Fibroblast of skin of left biceps (primary cell): Measurements from ENCODE around the gene SPTBN5.

Experiments used
- DNase-seq, 2 experiments: peaks; one replicate each; pipeline ENCODE4 v3.0.0-alpha.2; 2013; ENCODE audit warnings: low read depth in 2 of 2

SPTBN5 gene

GRCh38 chr15:41926185-41927056 is 32.6 kb upstream of the SPTBN5 start:
- no peak for DNase-seq

DNA sequence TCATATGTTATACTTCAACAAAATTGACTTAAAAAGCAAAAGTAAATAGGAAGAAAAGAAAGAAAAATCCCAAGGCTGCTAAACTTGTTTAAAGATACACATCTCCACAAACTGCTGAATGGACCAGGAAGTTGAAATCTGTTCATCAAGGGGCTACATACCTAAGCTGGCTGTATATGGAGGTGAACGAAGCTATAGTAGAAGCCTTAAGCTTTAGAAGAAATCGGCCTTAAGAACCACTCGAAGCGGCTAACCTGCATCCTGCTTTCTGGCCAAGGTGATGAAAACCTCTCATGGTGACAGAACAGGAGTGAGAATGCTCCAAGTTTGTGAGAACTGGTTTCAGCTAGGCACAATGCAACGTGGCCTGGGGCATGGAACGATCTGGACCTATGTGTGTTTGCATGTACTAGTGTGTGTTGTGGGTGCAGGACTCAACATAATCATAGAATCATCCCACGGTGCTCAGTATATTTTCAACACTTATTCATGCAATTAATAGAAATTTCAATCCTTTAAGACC is 31.3 kb upstream of the SPTBN5 start:
- no peak for DNase-seq

GRCh38 chr15:41923401-41923997 is 29.6 kb upstream of the SPTBN5 start:
- DNase-seq, result no peak

GRCh38 chr15:41922353-41922752 is 28.5 kb upstream of the SPTBN5 start:
- no peak for DNase-seq

- no peak for DNase-seq
Measured at GRCh38 chr15:41921639-41922038, 27.8 kb upstream of the SPTBN5 start.

DNA sequence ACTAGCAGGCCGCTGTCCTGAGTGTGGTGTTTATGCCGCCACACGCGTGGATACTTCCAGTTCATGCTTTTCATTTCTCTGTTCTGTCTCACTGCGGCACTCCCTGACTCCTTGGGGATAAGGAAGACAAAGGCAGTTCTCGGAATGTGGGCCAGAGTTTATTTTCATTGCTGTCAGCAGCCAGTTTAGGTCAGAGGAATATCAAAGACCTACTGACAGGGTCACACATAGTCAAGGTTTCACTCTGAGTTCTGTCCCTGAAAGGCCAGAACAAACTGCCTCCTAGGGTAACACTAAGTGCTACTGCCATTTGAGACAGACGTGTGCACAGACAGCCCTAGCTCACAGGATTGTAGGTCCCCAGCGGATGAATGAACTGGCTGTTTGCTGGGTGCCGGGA is 27.3 kb upstream of the SPTBN5 start:
- DNase-seq, result no peak

DNA sequence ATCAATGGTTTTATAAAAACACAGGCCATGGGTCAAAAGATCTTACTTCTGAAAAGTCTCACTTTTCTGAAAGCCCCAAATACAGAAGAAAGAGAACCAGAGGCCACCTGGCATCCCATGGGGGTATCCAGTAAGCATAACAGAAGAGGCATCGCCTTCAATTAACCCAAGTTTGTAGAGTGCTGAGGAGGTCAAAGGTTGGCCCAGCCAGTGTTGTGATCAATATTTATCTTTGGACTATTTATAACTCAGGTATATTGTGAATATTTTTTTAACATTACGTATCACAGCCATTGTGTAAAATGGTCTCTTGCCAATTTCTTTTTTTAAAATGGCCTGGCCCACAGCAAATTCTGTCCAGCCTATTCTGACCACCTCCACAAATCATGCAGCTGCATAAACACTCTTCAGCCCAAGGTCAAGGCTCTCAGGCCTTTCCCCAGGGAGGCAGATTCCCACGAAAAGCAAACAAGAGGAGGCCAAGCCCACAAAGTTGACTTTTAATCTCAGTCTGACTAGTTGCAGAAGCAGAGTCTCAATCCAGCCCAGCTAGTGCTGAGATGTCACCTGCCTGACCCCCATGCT is 26.2 kb upstream of the SPTBN5 start:
- DNase-seq, result no peak

DNA sequence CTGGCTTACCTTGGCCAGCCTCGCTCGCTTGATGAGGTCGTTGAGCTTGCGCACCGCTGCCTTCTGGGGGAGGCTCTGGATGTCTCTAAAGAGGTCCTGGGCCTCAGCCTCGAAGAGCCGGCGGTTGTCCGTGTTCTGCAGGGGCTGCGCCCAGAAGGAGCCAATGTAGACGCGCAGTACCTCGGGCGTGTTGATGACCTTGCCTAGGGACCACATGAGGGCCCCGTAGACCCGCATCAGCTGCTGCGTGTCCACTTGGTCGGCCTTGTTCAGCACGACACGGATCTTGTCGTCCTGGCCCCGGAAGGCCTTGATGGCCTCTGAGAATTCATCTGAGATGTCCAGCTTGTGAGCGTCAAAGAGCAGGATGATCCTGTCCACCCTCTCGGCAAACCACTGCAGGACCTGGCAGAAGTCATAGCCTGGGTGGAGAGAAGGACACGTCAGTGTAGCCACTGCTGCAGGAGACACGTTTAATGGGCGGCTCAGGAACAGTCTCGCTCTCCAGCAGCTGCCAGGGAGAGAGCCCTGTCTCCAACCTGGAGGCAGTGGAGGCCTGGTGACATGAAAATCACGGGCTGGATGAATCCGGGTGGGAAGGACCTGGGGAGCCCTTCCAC is 25.5 kb upstream of the SPTBN5 start:
- DNase-seq, result no peak

DNA sequence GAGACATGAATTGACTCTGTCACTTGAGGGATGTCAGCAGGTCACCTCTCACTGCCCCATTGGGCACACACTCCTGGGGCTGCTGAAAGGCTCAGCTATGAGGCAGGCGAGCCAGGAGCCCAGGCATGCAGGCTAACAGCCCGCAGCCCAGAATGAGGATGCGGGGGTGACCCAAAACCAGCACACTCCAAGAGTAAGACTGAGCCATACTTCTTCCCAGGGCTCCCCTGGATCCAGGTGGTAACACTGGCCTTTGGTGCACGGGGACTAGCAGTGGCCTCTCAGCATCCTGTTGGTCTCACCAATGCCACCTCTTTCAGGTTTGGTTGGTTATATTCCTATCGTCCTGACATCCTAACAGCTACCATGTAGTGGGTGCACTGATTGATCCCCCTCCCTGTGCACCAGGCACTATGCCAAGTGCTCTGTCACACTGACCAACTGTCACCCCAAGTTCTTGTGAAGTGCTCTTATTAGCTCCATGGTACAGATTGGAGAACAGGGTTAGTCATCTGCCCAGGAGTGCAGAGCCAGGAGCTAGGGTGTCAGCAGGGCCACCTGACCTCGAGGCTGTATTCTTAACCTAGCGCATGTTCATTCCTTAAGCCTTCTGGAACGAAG is 24.8 kb upstream of the SPTBN5 start:
- DNase-seq, result no peak

GRCh38 chr15:41917767-41918430 is 24.0 kb upstream of the SPTBN5 start:
- DNase-seq, result no peak

DNA sequence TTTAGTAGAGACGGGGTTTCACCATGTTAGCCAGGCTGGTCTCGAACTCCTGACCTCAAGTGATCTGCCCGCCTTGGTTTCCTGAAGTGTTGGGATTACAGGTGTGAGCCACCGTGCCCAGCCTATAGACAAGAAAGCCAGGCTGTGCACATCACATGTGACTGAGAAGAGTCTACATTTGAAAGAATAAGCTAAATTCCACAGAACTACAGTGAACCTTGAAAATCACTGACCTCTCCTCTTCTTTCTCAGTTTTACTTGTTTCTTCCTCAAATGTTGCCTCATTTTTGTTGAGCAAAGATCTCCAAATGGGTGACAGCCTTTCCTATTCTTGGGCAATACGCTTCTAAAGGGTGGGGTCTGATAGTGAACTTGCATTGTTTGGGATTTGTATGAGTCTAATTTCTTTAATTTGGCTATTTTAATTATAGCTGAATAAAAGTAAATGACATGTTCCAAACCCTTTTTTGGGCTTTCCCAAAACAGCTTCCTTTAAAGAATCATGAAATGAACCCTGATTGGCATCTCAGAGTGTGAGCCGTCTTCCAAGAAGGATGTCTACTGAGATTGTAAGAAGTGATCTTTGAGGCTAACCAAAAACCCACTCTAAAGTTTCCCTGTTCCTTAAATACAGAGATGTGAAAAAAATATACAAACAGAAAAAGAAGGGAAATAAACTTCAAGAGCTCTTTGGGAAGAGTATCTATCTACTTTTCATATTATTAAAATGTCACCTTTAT is 21.6 kb upstream of the SPTBN5 start:
- DNase-seq, result no peak

DNA sequence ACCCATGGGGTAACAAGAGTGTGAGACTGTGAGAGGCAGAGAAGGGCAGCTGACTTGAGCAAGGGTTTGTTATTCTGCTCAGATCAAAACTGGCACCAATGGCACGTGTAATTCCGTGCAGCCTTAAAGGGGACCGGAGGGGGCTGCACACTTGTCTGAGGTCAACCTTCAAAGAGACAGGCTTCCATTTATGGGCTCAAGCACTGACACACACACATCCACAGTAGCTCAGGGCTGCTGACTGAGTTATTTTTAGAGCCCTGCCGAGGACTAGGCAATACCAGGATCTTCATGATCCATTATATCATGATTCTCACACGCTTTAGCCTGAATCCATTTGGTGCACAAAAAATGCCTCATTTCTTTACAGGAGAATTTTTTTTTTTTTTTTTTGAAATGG is 20.6 kb upstream of the SPTBN5 start:
- DNase-seq, result no peak

- DNase-seq, result no peak
Measured at GRCh38 chr15:41913256-41913655, 19.4 kb upstream of the SPTBN5 start.

GRCh38 chr15:41911691-41912345 is 18.0 kb upstream of the SPTBN5 start:
- DNase-seq, result no peak

DNA sequence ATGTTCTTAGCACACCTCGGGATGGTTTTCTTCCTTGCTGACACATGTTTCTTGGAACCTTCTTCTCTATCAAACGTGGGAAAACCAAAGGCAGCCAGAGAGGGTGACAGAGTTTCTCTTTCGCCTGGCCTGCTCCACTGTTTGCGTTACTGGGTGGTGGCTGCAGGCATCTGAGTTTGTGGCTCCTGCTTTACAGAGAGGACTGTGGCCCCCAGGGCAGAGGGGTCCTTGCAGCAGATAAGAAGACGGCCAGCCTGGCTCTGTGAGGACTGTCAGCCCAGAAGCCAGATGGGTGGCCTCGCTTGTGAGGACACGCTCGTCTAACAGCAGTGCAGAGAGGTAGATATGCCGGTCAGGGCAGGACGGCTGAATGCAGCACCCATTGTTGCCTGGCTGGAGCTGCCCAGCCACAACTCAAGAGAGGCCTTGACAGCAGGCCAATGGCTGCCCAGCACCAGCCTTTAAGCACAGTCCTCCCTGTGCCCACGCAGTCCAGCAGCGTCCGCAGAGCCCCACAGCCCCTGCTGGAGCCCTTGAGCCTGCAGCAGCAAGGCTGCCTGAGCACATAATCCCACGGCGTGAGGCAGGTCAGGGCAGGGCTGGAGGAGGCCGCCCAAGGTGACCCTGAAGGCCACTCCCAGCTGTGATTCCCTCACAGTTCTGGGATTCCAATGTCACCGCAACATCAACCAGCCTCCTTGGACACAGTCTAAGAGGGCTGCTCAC is 15.0 kb upstream of the SPTBN5 start:
- no peak for DNase-seq

- no peak for DNase-seq
Measured at GRCh38 chr15:41907141-41907540, 13.3 kb upstream of the SPTBN5 start.

DNA sequence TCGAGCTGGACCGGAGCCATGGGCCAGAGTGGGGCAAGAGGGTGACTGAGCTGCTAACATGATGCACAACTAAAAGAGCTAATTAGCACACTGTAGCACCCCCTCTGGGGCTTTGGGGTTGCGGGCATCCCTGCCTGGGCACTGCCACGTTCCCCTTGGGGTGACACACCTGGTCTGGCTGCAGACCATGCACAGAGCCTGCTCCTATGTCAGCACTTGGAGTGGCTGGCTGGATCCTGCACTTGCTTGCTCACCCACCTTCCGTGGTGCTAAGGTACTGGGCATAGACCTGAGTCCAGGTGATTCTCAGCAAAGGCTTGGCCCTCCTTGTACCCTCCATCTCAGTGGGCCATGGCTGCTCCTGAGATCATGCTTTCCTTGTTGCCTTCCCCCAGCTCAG is 12.8 kb upstream of the SPTBN5 start:
- no peak for DNase-seq

DNA sequence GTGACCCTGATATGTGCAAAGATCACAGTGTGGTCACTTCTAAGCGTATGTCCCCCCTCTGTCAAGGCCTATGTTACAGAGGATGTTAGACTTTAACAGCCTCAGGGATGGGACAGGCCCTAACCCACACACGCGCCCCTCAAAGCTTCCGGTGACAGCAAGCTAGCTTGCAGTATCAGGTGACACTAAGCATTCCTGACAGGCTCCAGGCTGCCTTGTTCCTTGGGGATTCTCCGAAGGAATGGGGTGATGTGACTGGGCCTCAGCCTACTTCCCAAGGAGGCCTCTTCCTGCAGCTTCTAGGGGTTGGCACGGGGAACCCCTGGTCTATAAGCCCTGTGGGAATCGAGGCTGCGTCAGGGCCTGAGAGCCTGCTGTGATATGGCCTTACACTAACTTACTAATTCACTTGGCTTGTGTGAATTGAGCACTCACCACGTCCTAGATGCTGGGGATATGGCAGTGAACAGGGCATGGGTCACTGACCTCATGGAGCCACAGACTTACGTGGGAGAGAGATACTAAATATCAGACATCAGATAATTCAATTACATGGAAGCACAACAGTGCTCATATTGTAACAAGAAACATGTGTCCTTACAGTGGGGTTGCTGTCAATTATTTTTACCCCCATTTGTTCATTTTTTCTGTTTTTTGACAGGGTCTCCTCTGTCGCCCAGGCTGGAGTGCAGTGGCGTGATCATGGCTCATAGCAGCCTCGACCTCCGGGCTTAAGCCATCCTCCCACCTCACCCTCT is 11.4 kb upstream of the SPTBN5 start:
- no peak for DNase-seq

DNA sequence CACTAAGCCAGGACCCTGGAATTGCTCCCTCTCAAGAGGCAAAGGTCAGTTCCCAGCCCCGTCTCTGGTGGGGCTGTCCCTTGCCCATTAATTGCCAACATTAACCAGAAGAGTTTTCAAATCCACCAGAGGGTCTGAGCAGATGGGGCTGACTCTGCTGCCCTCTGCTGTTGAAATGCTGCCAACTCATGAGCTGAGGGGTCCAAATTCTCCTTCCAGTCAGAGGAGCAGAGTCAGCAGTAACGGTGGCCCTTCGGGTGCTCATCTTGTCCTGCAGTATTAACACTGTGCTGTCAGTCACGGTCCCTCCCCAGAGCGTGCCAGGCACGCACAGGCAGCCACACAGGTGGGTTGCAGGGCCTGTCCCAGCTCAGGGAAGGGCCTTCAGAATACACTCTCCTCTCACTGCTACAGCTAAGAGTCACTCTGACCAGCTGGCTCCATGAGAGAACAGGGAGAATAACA is 10.7 kb upstream of the SPTBN5 start:
- DNase-seq, result no peak
